Measurements from ENCODE around the gene TGFBR3L.

DNA sequence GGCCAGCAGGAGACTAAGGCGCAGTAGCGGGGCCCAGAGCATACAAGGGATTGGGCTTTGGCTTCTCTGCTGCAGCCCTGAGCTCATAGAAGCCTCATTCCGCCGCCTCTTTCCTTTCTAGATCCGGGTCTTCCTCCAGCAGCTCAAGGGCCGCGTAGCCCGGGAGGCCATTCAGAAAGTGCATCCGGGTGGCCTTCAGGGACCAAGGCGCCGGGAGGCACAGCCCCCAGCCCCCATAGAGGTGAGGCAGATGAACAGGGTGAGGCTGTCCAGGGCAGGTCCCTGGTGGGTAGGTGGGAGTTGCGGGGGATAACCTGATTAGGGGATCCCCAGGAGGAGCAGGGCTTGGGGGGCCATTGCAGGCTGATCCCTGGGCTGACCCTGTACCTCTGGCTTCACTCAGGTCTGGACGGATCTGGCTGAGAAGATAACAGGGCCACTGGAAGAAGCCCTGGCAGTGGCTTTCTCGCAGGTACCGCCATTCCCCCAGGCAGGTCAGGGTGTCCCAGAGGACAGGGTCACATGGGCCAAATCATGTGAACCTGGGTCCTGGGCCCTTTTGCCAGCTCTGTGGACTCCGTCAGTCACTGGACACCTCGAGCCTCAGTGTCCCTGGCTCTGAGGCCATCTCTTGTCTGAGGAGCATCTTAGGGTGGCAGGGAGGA is 6.8 kb downstream of the TGFBR3L start:
- TF ChIP-seq ZNF529 (tag by site-specific recombination; IDR thresholded peaks at IDR 0.05; ENCODE audit: insufficient replicate concordance) (no peak), SALL2 (tag by site-specific recombination; IDR thresholded peaks at IDR 0.05; ENCODE audit: borderline replicate concordance) (no peak), ZNF292 (tag by site-specific recombination; IDR thresholded peaks at IDR 0.05; ENCODE audit: borderline replicate concordance, low read depth) (no peak), ZNF777 (tag by site-specific recombination; IDR thresholded peaks at IDR 0.05; ENCODE audit: borderline replicate concordance) (no peak)
- TF ChIP-seq, protein P1, sequence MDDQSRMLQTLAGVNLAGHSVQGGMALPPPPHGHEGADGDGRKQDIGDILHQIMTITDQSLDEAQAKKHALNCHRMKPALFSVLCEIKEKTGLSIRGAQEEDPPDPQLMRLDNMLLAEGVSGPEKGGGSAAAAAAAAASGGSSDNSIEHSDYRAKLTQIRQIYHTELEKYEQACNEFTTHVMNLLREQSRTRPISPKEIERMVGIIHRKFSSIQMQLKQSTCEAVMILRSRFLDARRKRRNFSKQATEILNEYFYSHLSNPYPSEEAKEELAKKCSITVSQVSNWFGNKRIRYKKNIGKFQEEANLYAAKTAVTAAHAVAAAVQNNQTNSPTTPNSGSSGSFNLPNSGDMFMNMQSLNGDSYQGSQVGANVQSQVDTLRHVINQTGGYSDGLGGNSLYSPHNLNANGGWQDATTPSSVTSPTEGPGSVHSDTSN (CRISPR knock-in tag; IDR thresholded peaks at IDR 0.05): no peak
- TF ChIP-seq, protein P2, sequence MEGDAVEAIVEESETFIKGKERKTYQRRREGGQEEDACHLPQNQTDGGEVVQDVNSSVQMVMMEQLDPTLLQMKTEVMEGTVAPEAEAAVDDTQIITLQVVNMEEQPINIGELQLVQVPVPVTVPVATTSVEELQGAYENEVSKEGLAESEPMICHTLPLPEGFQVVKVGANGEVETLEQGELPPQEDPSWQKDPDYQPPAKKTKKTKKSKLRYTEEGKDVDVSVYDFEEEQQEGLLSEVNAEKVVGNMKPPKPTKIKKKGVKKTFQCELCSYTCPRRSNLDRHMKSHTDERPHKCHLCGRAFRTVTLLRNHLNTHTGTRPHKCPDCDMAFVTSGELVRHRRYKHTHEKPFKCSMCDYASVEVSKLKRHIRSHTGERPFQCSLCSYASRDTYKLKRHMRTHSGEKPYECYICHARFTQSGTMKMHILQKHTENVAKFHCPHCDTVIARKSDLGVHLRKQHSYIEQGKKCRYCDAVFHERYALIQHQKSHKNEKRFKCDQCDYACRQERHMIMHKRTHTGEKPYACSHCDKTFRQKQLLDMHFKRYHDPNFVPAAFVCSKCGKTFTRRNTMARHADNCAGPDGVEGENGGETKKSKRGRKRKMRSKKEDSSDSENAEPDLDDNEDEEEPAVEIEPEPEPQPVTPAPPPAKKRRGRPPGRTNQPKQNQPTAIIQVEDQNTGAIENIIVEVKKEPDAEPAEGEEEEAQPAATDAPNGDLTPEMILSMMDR (tag by site-specific recombination; IDR thresholded peaks at IDR 0.05): no peak
- TF ChIP-seq, protein P3, sequence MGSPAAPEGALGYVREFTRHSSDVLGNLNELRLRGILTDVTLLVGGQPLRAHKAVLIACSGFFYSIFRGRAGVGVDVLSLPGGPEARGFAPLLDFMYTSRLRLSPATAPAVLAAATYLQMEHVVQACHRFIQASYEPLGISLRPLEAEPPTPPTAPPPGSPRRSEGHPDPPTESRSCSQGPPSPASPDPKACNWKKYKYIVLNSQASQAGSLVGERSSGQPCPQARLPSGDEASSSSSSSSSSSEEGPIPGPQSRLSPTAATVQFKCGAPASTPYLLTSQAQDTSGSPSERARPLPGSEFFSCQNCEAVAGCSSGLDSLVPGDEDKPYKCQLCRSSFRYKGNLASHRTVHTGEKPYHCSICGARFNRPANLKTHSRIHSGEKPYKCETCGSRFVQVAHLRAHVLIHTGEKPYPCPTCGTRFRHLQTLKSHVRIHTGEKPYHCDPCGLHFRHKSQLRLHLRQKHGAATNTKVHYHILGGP (tag by site-specific recombination; IDR thresholded peaks at IDR 0.05): no peak
- TF ChIP-seq, protein P4, sequence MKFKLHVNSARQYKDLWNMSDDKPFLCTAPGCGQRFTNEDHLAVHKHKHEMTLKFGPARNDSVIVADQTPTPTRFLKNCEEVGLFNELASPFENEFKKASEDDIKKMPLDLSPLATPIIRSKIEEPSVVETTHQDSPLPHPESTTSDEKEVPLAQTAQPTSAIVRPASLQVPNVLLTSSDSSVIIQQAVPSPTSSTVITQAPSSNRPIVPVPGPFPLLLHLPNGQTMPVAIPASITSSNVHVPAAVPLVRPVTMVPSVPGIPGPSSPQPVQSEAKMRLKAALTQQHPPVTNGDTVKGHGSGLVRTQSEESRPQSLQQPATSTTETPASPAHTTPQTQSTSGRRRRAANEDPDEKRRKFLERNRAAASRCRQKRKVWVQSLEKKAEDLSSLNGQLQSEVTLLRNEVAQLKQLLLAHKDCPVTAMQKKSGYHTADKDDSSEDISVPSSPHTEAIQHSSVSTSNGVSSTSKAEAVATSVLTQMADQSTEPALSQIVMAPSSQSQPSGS (tag by site-specific recombination; IDR thresholded peaks at IDR 0.05; ENCODE audit: low read depth): no peak
